Activated CD8-positive, alpha-beta memory T cell treated with anti-CD3 and anti-CD28 coated beads for 48 hours (primary cell): ENCODE measurements around the gene BRD1.

ENCODE experiments used
- DNase-seq, 3 experiments: peaks; one replicate each; pipeline ENCODE4 v3.0.0-alpha.2; 2020; ENCODE audit warnings: low read depth in 2 of 3, low spot score in 2 of 3

Gene BRD1

GRCh38 chr22:49827853-49828598, at the start of gene BRD1:
BRD1 (minus strand) TSS chr22:49827873; CDS start chr22:49824317, 3,556 bp downstream.
- DNase-seq = peak in 2 of 3 experiments; percentile 23 to 31

- DNase-seq = no peak
These were observed 45.7 kb upstream of the BRD1 start for GRCh38 chr22:49873228-49873940.

- DNase-seq = no peak
These were observed 44.7 kb upstream of the BRD1 start for GRCh38 chr22:49872347-49872746.

- no peak for DNase-seq
These were observed 43.8 kb upstream of the BRD1 start for GRCh38 chr22:49871482-49871881.

- DNase-seq = no peak
These were observed 42.4 kb upstream of the BRD1 start for GRCh38 chr22:49869845-49870712.

GRCh38 chr22:49869086-49869830, 41.6 kb upstream of the BRD1 start:
- no peak for DNase-seq

GRCh38 chr22:49867303-49868265, 39.9 kb upstream of the BRD1 start:
- DNase-seq = no peak

- DNase-seq = no peak
These were observed 39.0 kb upstream of the BRD1 start for GRCh38 chr22:49866646-49867045.

GRCh38 chr22:49866134-49866533, 38.5 kb upstream of the BRD1 start:
- no peak for DNase-seq

GRCh38 chr22:49865156-49865555, 37.5 kb upstream of the BRD1 start:
- no peak for DNase-seq

GRCh38 chr22:49863931-49864330, 36.3 kb upstream of the BRD1 start:
- DNase-seq = no peak

GRCh38 chr22:49862496-49862776, 34.8 kb upstream of the BRD1 start:
- DNase-seq = no peak

GRCh38 chr22:49861642-49862495, 34.2 kb upstream of the BRD1 start:
- no peak for DNase-seq

- DNase-seq = no peak
These were observed 31.2 kb upstream of the BRD1 start for GRCh38 chr22:49858827-49859226.

- DNase-seq = no peak
These were observed 29.3 kb upstream of the BRD1 start for GRCh38 chr22:49856766-49857618.

GRCh38 chr22:49856343-49856742, 28.7 kb upstream of the BRD1 start:
- DNase-seq = no peak

- no peak for DNase-seq
These were observed 27.7 kb upstream of the BRD1 start for GRCh38 chr22:49855251-49855911.
